GM12873 (cell line): ENCODE data around the gene PTPN7.

Experiments
- TF ChIP-seq, protein P1 (sequence below): IDR thresholded peaks from 2 replicates; pipeline ENCODE4 v1.5.1; 2012; ENCODE audit warnings: low read depth, mild to moderate bottlenecking, moderate library complexity, low read length, control low read depth; ENCODE audit not compliant: insufficient read depth; ENCODE audit errors: missing control alignments

Gene PTPN7

DNA sequence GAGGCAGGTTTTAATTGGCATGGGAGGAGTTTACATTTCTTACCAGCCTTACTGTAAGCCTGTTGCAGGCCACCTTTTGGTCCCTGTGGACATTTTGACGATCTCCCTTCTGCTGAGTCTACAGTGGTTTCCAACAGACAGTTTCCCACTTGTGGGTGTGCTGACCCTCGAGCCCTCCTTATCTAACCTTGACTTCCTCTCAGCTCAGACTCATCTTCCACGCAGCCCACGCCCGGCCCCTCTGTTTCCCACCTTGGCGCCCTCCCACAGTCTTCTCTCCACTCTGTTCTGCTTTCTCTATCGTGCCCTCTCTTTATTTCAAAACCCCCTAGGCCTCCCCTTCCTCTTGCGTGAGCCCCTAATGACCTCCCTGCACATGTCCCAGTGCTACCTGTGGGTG is 9.8 kb downstream of the PTPN7 start:
- TF ChIP-seq, protein P1, sequence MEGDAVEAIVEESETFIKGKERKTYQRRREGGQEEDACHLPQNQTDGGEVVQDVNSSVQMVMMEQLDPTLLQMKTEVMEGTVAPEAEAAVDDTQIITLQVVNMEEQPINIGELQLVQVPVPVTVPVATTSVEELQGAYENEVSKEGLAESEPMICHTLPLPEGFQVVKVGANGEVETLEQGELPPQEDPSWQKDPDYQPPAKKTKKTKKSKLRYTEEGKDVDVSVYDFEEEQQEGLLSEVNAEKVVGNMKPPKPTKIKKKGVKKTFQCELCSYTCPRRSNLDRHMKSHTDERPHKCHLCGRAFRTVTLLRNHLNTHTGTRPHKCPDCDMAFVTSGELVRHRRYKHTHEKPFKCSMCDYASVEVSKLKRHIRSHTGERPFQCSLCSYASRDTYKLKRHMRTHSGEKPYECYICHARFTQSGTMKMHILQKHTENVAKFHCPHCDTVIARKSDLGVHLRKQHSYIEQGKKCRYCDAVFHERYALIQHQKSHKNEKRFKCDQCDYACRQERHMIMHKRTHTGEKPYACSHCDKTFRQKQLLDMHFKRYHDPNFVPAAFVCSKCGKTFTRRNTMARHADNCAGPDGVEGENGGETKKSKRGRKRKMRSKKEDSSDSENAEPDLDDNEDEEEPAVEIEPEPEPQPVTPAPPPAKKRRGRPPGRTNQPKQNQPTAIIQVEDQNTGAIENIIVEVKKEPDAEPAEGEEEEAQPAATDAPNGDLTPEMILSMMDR, result no peak

DNA sequence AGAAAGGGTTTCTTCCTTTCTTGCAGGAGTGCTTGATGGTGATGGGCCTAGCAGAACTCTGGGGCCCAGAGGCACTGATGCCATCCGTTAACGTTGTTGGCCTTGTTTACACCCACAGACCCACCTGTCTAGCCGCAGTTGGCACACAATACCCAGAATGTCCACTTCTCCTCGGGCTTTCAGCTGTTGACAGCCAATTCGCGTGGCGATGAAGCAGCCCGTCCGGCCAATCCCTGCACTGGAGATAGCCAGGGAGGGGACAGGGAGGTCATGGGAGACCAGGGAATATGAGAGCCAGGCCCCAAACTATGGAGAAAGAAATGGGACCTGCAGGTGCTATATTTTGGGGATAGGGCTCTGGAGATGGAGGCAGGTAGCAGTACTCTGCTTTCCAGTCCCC is 10.2 kb downstream of the PTPN7 start:
- TF ChIP-seq, protein P1, result no peak

DNA sequence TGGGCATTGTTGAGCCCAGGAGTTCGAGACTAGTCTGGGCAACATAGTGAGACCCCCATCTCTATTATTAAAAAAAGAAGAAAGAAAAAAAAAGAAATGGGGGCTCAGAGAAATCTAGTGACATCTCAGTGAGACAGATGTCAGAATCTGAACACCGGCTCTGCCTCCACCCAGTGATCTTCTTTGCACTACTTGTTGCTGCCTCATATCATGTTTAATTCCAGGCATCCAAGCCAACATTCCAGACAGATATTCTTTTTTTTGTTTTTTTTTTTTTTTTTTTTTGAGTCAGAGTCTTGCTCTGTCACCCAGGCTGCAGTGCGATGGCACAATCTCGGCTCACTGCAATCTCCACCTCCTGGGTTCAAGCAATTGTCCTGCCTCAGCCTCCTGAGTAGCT is 10.8 kb downstream of the PTPN7 start:
- TF ChIP-seq, protein P1, result no peak

DNA sequence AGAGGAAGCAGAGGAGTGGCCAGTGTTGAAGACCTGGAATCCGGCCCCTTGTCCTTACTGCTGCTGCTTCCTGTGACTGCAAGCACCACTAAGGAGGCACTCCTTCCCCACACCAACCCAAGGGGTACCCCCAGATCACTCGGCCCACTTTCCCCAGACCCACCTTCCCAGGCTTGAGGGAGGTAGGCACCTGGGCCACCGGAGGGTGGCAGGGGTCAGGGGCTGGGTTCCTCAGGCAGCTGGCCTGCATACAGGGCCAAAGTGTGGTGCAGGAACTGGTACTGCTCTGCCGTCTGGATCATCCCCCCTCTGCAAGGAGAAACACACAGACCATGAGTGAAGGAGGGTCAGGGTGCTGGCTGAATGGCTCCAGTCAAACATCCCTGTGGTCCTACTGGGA is 12.0 kb downstream of the PTPN7 start:
- TF ChIP-seq, protein P1, result no peak

DNA sequence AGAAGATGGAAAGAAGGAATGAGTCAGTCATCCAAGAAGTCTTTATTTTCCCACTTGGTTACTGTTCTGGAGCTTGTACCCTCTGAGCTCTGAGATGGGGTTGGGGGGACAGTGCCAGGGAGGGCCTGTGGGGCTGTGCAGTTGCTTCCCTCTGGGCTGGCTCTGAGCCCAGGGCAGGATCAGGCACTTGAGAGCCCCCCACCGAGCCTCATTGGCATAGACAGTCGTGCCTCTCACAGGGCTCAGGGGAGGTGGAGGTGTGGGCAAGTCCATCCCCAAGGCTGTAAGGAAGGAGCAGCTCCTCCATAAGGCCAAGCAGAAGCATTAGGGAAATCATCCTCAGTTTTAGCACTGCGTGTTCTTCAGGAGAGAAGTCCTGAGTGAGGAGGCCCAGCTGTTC is 13.4 kb downstream of the PTPN7 start:
- TF ChIP-seq, protein P1, result no peak

DNA sequence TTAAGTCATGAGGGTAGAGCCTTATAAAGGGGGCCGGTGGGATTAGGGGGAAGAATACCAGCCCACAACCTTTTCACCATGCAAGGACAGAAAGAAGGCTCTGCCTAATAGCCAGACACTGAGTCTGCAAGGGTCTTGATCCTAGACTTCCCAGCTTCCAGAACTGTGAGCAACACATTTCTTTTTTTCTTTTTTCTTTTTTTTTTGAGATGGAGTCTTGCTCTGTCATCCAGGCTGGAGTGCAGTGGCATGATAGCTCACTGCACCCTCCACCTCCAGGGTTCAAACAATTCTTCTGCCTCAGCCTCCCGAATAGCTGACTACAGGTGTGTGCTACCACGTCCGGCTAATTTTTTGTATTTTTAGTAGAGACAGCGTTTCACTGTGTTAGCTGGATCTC is 14.1 kb downstream of the PTPN7 start:
- TF ChIP-seq, protein P1, result no peak

DNA sequence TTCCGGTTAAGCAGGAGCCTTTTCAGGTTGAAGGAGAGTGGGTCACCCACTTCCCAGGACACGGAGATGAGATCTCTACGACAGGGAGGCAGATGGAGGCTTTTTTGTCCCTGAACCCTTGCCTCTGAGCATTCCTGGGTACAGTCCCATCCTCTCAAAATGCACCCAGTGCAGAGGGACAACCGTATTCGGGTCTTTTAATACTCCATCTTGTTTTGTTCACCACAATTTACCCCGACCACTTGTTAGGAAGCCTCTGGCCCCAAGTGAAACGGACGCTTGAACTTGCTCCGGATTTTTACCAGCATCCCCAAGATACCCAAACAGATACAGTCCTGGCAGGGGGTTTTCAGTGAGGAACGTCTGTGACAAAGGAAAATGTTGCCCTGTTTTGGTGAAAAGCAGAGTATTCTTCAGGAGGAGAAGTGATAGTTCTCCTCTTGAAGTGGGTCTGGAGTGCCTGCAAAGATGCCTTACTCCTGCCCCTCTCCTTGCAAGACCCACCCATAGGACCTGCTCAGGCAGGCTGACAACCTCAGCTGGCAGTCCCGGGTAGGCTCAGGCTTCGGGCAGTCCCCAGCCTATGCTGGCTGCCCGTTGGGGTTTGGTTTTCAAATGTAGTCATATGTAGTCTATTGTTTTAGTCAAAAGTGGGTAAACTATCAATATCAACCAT is 15.2 kb downstream of the PTPN7 start:
- TF ChIP-seq, protein P1, result no peak
